Measurements from ENCODE around the gene ELFN1.

Gene ELFN1

DNA sequence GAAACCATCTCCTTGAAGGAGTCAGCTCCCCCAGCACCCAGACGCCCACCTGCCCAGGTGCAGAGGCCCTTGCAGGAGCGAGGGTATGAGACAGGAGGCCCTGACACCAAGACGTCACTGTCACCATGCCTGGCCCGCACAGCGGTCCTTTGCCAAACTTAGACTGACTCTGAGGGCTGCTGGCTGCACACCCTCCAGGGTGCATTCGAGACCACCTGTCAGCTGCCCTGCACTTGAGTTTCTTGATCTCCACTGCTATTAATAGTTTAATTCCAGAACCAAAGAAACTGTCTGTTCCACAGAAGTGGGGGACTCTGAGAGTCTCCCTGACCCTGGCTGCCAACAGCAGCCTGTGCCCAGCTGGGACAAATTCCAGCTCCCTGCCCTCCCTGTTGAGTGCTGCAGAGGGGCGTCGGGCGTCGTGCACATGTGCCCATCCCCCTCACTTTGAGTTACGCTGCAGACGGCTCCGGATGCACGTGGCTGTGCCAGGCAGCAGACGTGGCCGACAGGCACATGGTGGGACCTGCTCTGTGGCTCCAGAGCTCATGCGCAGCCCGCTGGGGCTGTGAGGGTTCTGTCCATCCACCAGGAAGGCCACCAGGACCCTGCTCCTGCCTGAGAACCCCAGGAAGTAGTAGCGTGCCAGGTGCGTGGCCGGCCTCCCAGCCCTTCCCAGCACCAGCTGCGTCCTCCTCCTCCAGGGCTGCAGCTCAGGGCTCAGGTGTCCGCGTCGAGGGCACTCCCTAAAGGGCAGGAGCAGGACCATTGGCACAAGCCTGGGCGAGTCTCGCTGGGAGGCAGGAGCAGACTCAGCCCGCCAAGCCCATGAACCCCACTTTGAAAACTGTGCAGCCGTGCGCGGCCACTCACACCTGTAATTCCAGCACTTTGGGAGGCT, 24.8 kb downstream of the ELFN1 start:
- Histone ChIP-seq H3K4me3 (ENCODE audit: low read depth in 1 of 2, low read length in 2 of 2) (no peak overlapping the region), H3K36me3 (ENCODE audit: insufficient read depth, low read length) (peaks cover 21% of the 10 kb centered on the region; the same call in 1 of the 2 replicates), H3K9me3 (ENCODE audit: insufficient read depth, low read length, severe bottlenecking) (no peaks in the 10 kb centered on the region), H3K9ac (ENCODE audit: low read depth, low read length) (no peak overlapping the region), H3K27me3 (ENCODE audit: insufficient read depth, low read length, poor library complexity) (no peaks in the 10 kb centered on the region), H4K20me1 (ENCODE audit: insufficient read depth, low read length) (peaks cover 37% of the 10 kb centered on the region; the same call in 1 of the 2 replicates), H3K4me1 (ENCODE audit: insufficient read depth, low read length) (no peaks in the 10 kb centered on the region), H3K4me2 (ENCODE audit: insufficient read depth, low read length) (no peak overlapping the region), H2AFZ (ENCODE audit: low read depth, low read length) (no peak overlapping the region), H3K27ac (ENCODE audit: low read length) (no peak overlapping the region), H3K79me2 (ENCODE audit: insufficient read depth, low read length) (peaks cover 6% of the 10 kb centered on the region; the same call in 1 of the 2 replicates)
- ATAC-seq (ENCODE audit: insufficient read depth, low read depth), result no peak
- no peak for TF ChIP-seq EZH2 (IDR thresholded peaks at IDR 0.05; ENCODE audit: borderline replicate concordance, low read depth, low read length, severe bottlenecking)
- no peak for TF ChIP-seq CTCF (IDR thresholded peaks at IDR 0.05; ENCODE audit: borderline replicate concordance, extremely low read depth, low read length, poor library complexity, severe bottlenecking)
- no peak for DNase-seq

DNA sequence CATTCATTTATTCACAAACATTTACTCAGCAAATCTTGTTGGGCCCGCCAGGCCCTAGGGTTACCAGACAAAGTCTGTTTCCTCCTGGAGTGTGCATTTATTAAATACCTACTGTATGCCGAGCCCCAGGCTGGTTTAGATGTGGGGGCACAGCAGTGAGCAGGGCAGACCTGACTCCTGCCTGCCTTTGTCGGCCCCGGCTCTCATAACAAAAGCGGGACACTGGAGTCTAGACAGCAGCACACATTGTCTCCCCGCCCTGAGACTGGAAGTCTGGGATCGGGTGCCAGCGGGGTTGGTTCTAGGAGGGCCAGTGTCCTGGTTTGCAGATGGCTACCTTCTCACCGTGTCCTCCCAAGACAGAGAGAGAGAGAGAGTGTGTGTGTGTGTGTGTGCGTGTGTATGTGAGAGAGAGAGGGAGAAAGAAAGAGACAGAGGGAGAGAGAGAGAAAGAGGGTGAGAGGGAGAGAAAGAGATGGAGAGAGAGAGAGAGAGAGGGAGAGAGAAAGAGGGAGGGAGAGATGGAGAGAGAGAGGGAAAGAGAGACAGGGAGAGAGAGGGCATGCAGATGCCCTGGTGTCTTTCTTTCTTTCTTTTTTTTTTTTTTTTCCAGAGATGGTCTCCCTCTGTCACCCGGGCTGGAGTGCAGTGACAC, 25.9 kb downstream of the ELFN1 start:
- TF ChIP-seq EZH2 (IDR thresholded peaks at IDR 0.05; ENCODE audit: borderline replicate concordance, low read depth, low read length, severe bottlenecking), result no peak
- TF ChIP-seq CTCF (IDR thresholded peaks at IDR 0.05; ENCODE audit: borderline replicate concordance, extremely low read depth, low read length, poor library complexity, severe bottlenecking), result no peak
- no peak for DNase-seq
- H3K79me2 ChIP-seq (ENCODE audit: insufficient read depth, low read length), result no peaks in the 10 kb centered on the region
- no peak for ATAC-seq (ENCODE audit: insufficient read depth, low read depth)
- H3K27ac ChIP-seq (ENCODE audit: low read length), result no peak overlapping the region
- no peaks in the 10 kb centered on the region for H3K27me3 ChIP-seq (ENCODE audit: insufficient read depth, low read length, poor library complexity)
- H3K4me1 ChIP-seq (ENCODE audit: insufficient read depth, low read length), result no peaks in the 10 kb centered on the region
- H3K36me3 ChIP-seq (ENCODE audit: insufficient read depth, low read length), result peaks cover 21% of the 10 kb centered on the region; the same call in 1 of the 2 replicates
- no peaks in the 10 kb centered on the region for H3K9me3 ChIP-seq (ENCODE audit: insufficient read depth, low read length, severe bottlenecking)
- H3K9ac ChIP-seq (ENCODE audit: low read depth, low read length), result no peak overlapping the region
- H3K4me3 ChIP-seq (ENCODE audit: low read depth in 1 of 2, low read length in 2 of 2), result no peak overlapping the region
- no peak overlapping the region for H3K4me2 ChIP-seq (ENCODE audit: insufficient read depth, low read length)
- H4K20me1 ChIP-seq (ENCODE audit: insufficient read depth, low read length), result peaks cover 37% of the 10 kb centered on the region; the same call in 1 of the 2 replicates
- no peak overlapping the region for H2AFZ ChIP-seq (ENCODE audit: low read depth, low read length)

DNA sequence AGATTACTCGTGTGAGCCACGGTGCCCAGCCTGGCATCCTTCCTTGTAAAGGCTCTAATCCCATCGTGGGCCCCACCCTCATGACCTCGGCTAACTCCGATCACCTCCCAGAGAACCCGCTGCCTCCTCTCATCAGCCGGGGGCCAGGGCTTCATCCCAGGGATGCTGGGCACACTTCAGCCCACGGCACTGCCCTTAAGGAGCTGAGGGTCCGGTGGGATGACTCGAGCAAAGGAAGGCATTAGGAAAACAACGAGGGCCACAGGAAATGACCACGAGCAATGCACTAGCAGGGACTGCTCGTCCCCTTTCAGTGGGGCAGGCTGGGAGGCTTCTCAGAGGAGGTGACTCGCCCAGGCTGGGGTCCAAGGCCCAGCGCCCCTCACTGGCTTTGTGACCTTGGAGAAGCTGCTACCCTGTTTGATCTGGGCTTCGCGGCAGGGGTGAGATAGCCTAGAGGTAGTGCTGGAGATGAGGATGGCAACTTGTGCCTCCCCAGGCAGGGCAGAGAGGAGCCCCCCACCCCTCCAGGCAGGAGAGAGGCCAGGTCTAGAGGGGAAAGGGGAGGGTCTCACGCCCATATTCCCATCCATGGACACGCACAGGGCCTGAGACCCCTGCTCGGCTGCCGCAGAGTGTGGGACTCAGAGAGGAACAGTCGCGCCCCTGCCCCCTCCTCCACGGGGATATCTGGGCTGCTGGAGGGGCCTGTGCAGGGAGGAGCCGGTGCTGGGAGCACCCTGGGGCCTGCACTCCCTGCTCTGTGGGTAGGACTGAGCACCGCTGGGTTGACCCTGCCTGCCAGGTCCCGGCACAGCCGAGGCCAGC, 26.8 kb downstream of the ELFN1 start:
- no peak overlapping the region for H3K4me3 ChIP-seq (ENCODE audit: low read depth in 1 of 2, low read length in 2 of 2)
- H3K9ac ChIP-seq (ENCODE audit: low read depth, low read length), result no peak overlapping the region
- TF ChIP-seq EZH2 (IDR thresholded peaks at IDR 0.05; ENCODE audit: borderline replicate concordance, low read depth, low read length, severe bottlenecking) (no peak), CTCF (IDR thresholded peaks at IDR 0.05; ENCODE audit: borderline replicate concordance, extremely low read depth, low read length, poor library complexity, severe bottlenecking) (no peak)
- no peak for DNase-seq
- no peak for ATAC-seq (ENCODE audit: insufficient read depth, low read depth)
- peaks cover under 1% of the 10 kb centered on the region for H3K9me3 ChIP-seq (ENCODE audit: insufficient read depth, low read length, severe bottlenecking)
- H3K36me3 ChIP-seq (ENCODE audit: insufficient read depth, low read length), result peaks cover 15% of the 10 kb centered on the region; the same call in 1 of the 2 replicates
- no peak overlapping the region for H3K4me2 ChIP-seq (ENCODE audit: insufficient read depth, low read length)
- H3K79me2 ChIP-seq (ENCODE audit: insufficient read depth, low read length), result no peaks in the 10 kb centered on the region
- no peak overlapping the region for H3K27ac ChIP-seq (ENCODE audit: low read length)
- H3K27me3 ChIP-seq (ENCODE audit: insufficient read depth, low read length, poor library complexity), result no peaks in the 10 kb centered on the region
- no peaks in the 10 kb centered on the region for H3K4me1 ChIP-seq (ENCODE audit: insufficient read depth, low read length)
- peaks cover 29% of the 10 kb centered on the region; the same call in 1 of the 2 replicates for H4K20me1 ChIP-seq (ENCODE audit: insufficient read depth, low read length)
- no peak overlapping the region for H2AFZ ChIP-seq (ENCODE audit: low read depth, low read length)

Data from DND-41 (cell line).